Activated T-helper 2 cell treated with anti-CD3 and anti-CD28 coated beads, Interferon-gamma antibody, Interleukin-2, Interleukin-4, amounts not matched to agents 10 μg/mL and 5 μg/mL and 100 μg/mL, durations not matched to agents 14 hours and 24 hours and 36 hours (primary cell): ENCODE measurements around the gene BMP8B. TPM values are rescaled to one million over a fixed set of nuclear protein-coding genes. Genes with fewer than 3 reads are reported as not detected.
"Not testable (repeated sequence)": the region's sequence is repeated elsewhere in the genome, so short reads cannot be mapped to it uniquely, and the experiment has no call there.

Experiments
- DNase-seq: peaks from one replicate; pipeline ENCODE4 v3.0.0; 2021; ENCODE audit warnings: low spot score
- H3K27ac Mint-ChIP-seq: one replicate; pipeline ENCODE4 v1.8.0; 2021; ENCODE audit warnings: mixed read lengths
- H3K27me3 Mint-ChIP-seq: one replicate; pipeline ENCODE4 v1.8.0; 2021; ENCODE audit warnings: low read depth, mixed read lengths
- H3K36me3 Mint-ChIP-seq: one replicate; pipeline ENCODE4 v1.8.0; 2021; ENCODE audit warnings: low read depth, mixed read lengths
- H3K4me1 Mint-ChIP-seq: one replicate; pipeline ENCODE4 v1.8.0; 2021; ENCODE audit warnings: low read depth, mixed read lengths
- H3K4me3 Mint-ChIP-seq: one replicate; pipeline ENCODE4 v1.8.0; 2021; ENCODE audit warnings: low read depth, mild to moderate bottlenecking, moderate library complexity, mixed read lengths
- H3K9me3 Mint-ChIP-seq: one replicate; pipeline ENCODE4 v1.8.0; 2021; ENCODE audit warnings: mixed read lengths
- intact Hi-C: fragments of 100-400 bp; cut with micrococcal nuclease; formaldehyde crosslinking; loops from one replicate; pipeline ENCODE4 v1.15.1; 2023
- total RNA-seq: library from RNA; stranded (reverse); gene quantifications from 2 replicates; pipeline ENCODE4 v1.2.3, GENCODE V29; 2022

The BMP8B gene
- total RNA-seq, 1 donor from 2014 or later, result 1.9 TPM

- H3K9me3 Mint-ChIP-seq, H3K27ac Mint-ChIP-seq, H3K4me1 Mint-ChIP-seq, DNase-seq, intact Hi-C loops, H3K36me3 Mint-ChIP-seq, H3K27me3 Mint-ChIP-seq: not testable (repeated sequence)
- H3K4me3 Mint-ChIP-seq, result peak overlapping the region; percentile 72
Measured at GRCh38 chr1:39770100-39771021, 18.3 kb downstream of the BMP8B start.

DNA sequence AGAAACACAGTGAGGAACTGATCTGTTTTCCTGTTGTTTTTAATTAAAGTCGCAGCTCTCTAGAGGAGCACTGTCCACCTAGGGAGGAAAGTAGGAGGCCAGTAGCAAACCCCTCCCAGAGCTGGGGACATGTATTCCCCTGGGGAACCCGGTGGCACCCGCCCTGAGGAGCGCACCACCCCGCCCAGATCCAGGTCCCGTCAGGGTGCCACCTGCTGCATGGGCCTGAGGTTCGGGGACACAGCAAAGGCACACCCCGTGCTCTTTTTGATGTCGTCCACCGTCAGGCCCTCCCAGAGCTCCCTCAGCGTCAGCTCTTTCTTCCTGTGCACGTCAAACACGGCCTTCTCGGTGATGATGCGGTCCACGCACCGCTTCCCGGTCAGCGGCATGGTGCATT is 19.2 kb downstream of the BMP8B start:
- H3K4me3 Mint-ChIP-seq, H3K27ac Mint-ChIP-seq, H3K4me1 Mint-ChIP-seq, H3K9me3 Mint-ChIP-seq, H3K27me3 Mint-ChIP-seq, intact Hi-C loops, DNase-seq, H3K36me3 Mint-ChIP-seq: not testable (repeated sequence)

DNA sequence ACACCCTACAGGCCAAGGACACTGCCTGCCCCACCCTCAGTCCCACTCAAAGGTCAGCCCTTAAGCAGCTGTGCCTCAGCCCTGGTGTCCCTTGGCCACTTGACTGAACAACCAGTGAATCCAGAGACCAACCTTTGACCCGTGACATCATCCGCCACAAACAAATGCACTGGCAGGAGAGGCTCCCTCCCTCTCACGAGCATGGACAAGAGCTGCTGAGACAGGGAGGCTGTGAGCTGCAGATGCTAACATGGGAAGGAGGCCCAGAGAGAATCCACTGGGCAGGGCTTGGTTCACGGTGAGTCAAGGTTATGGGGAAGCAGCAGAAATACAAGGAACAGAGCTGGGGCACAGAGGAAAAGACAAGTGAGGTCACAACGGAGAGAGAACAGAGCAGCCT is 22.2 kb downstream of the BMP8B start:
- H3K4me1 Mint-ChIP-seq, H3K4me3 Mint-ChIP-seq, H3K36me3 Mint-ChIP-seq, H3K9me3 Mint-ChIP-seq, H3K27ac Mint-ChIP-seq, intact Hi-C loops, DNase-seq, H3K27me3 Mint-ChIP-seq: not testable (repeated sequence)

DNA sequence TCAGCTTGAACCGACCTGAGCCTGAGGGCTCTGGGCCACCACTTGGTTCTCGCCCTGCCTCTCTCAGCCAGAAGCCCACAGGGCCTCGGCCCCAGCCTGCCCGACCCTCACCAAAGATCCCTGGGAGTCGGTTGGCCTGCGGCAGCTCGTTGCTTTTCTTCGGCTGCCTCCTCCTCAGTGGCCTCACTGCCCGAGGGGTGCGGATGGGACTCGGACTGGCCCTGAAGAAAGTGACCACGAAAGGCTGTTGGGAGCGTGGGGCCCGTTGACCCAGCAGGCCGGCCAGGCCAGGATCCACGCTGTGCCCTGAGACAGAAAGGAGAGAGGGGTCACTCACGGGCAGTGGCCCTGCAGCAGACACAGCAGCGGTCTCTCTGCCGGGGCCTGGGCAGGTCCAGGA is 24.2 kb downstream of the BMP8B start:
- not testable (repeated sequence) for DNase-seq

GRCh38 chr1:39763619-39764374 is 24.9 kb downstream of the BMP8B start:
- H3K36me3 Mint-ChIP-seq, DNase-seq, H3K27ac Mint-ChIP-seq, H3K9me3 Mint-ChIP-seq, H3K4me1 Mint-ChIP-seq, intact Hi-C loops, H3K27me3 Mint-ChIP-seq, H3K4me3 Mint-ChIP-seq: not testable (repeated sequence)

More for the DNA sequence above, 24.2 kb downstream of the BMP8B start:
- H3K27ac Mint-ChIP-seq, intact Hi-C loops, H3K4me1 Mint-ChIP-seq, H3K36me3 Mint-ChIP-seq, H3K27me3 Mint-ChIP-seq, H3K9me3 Mint-ChIP-seq, H3K4me3 Mint-ChIP-seq: not testable (repeated sequence)

GRCh38 chr1:39762550-39763540 is 25.8 kb downstream of the BMP8B start:
- intact Hi-C loops, result no loop called here
- Mint-ChIP-seq H3K4me1 (no peaks in the 10 kb centered on the region), H3K36me3 (peaks cover 14% of the 10 kb centered on the region), H3K27ac (no peak overlapping the region), H3K27me3 (no peaks in the 10 kb centered on the region), H3K9me3 (no peaks in the 10 kb centered on the region), H3K4me3 (no peak overlapping the region)
- DNase-seq, result no peak

GRCh38 chr1:39761557-39762260 is 27.0 kb downstream of the BMP8B start:
- H3K4me1 Mint-ChIP-seq, result no peaks in the 10 kb centered on the region
- intact Hi-C loops, result no loop called here
- H3K4me3 Mint-ChIP-seq, result no peak overlapping the region
- H3K27ac Mint-ChIP-seq, result no peak overlapping the region
- no peak for DNase-seq
- no peaks in the 10 kb centered on the region for H3K9me3 Mint-ChIP-seq
- peaks cover 24% of the 10 kb centered on the region for H3K36me3 Mint-ChIP-seq
- no peaks in the 10 kb centered on the region for H3K27me3 Mint-ChIP-seq

GRCh38 chr1:39761016-39761415 is 27.6 kb downstream of the BMP8B start:
- peaks cover 28% of the 10 kb centered on the region for H3K36me3 Mint-ChIP-seq
- no peaks in the 10 kb centered on the region for H3K9me3 Mint-ChIP-seq
- intact Hi-C loops, result no loop called here
- no peak for DNase-seq
- no peak overlapping the region for H3K27ac Mint-ChIP-seq
- H3K4me3 Mint-ChIP-seq, result no peak overlapping the region
- no peaks in the 10 kb centered on the region for H3K27me3 Mint-ChIP-seq
- H3K4me1 Mint-ChIP-seq, result no peaks in the 10 kb centered on the region

DNA sequence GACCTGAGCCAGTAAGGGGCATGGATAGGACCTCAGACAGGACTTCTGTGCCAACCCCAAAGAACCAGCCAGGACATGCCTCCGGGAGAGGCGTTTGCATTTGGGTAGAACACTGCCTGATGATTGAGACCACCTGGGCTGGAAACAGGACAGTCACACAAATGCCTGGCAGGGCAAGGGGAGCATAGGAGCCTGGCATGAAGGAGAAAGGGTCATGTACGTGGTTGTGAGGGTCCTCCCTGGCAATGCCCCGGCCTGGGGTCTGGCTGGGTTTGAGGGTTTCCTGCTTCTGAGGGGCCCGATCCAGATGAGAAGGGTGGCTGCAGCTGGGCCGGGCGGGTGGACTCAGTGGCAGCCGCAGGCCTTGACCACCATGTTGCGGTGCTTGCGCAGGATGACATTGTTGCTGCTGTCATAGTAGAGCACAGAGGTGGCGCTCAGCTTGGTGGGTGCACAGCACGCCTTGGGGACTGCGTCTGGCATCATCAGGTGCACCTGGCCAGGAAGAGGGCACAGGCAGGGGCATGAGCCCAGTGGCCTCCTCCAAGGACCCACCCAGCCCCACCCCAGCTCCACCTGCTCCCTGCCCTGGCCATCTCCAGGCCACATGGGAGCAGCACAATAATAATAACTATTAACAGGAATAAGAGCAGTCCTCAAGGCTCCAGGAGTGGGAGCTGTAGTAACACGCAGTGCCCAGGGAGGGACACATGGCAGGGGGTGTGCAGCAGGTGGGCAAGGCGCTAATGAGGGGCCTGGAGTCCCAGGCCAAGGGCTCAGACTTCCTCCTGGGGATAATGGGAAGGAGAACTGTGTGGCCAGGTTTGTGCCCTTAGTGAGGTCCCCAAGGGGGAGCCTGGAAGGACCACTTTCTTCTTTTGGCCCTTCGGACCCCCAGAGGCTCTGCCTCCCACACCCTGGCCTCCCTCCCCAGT is 28.3 kb downstream of the BMP8B start:
- H3K9me3 Mint-ChIP-seq, result no peaks in the 10 kb centered on the region
- H3K27ac Mint-ChIP-seq, result no peak overlapping the region
- H3K36me3 Mint-ChIP-seq, result peaks cover 28% of the 10 kb centered on the region
- no peaks in the 10 kb centered on the region for H3K27me3 Mint-ChIP-seq
- no peak overlapping the region for H3K4me3 Mint-ChIP-seq
- no peak for DNase-seq
- intact Hi-C loops, result no loop called here
- no peaks in the 10 kb centered on the region for H3K4me1 Mint-ChIP-seq

DNA sequence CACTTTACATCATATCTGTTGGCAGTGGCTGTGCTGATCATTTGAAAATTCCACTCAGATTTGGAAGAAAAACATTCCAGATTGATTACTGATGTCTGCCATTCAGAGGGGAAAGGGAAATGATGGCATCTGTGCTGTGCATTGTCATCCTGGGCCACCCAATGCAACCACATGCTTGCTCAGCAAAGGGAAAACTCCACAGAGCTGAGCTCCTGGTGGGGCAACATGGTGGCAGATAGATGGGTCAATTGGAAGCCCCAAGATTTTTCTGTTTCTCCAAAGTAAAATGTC is 29.3 kb downstream of the BMP8B start:
- Mint-ChIP-seq H3K4me3 (no peak overlapping the region), H3K9me3 (no peaks in the 10 kb centered on the region), H3K36me3 (peaks cover 28% of the 10 kb centered on the region), H3K4me1 (no peaks in the 10 kb centered on the region), H3K27ac (no peak overlapping the region), H3K27me3 (no peaks in the 10 kb centered on the region)
- DNase-seq, result no peak
- intact Hi-C loops, result loop anchor here (5.0 kb wide), 1 partner anchor 33 kb away; no protein-coding TSS in a partner anchor

DNA sequence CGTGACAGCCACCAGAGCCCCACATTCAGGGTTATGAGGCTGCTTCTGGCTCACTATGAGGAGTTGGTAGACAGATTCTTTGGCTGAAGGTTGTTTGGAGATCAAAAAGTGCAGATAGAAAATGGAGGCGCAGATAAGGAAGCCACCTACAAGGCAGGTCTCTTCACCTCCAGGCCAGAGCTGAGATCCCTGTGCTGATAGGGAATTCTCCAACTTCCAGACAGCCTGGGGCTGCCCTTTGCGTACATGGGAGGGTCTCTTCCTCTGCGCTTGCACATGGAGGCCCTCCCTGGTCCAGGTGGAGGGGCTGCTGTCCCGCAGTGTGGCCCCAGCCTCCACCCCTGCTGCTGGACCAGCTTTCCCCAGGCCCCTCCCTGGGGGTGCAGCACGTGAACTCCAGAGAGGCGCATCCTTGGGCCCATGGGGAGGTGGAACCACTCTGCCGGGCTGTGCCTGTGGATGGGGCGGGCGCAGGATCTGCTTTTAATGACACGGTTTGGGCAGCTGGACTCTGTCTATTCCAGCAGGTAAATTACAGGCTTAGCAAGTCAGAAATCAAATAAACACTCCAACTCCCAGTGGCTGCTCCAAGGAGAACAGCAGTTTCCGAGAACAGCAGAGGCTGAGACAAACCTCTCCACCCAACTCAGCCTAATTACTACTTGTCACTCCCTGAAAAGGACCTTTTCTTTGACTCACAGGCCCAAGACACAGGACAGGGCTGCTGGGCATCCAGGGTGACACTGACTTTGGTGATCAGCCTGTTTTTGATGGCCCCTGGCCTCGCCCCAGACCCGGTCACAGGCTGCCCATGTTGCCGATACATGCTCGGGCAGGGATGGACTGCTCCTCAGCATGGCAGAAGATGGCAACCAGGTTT is 29.9 kb downstream of the BMP8B start:
- intact Hi-C loops, result loop anchor here (5.0 kb wide), 1 partner anchor 34 kb away; no protein-coding TSS in a partner anchor
- Mint-ChIP-seq H3K36me3 (peaks cover 30% of the 10 kb centered on the region), H3K27ac (no peak overlapping the region), H3K4me1 (no peaks in the 10 kb centered on the region), H3K27me3 (no peaks in the 10 kb centered on the region), H3K4me3 (no peak overlapping the region), H3K9me3 (no peaks in the 10 kb centered on the region)
- no peak for DNase-seq
